GM23338 (cell line): ENCODE measurements around the gene PDE3B. TPM values are rescaled to one million over a fixed set of nuclear protein-coding genes. Genes with fewer than 3 reads are reported as not detected.

Source experiments
- ATAC-seq: fragments of 200-7000 bp; cut with Tn5 transposase; 3 replicates; pipeline ENCODE4 v1.9.1; 2020
- DNase-seq: peaks from one replicate; pipeline ENCODE4 v3.0.0-alpha.2; 2015; ENCODE audit warnings: low spot score
- H2AFZ ChIP-seq: fragments of 200-600 bp; sonication (generic); 2 replicates; pipeline ENCODE4 v1.8.0; 2016; ENCODE audit warnings: antibody characterized with exemption, mild to moderate bottlenecking, moderate library complexity
- H3F3A ChIP-seq: fragments of 200-600 bp; sonication (generic); replicated peaks from 2 replicates; pipeline ENCODE4 v1.8.0; 2017; ENCODE audit warnings: antibody characterized with exemption, mixed run types, low read depth
- H3K27ac ChIP-seq: fragments of 200-600 bp; sonication (generic); 2 replicates; pipeline ENCODE4 v1.6.1; 2016; ENCODE audit warnings: low read depth
- H3K27me3 ChIP-seq: fragments of 200-600 bp; sonication (generic); 2 replicates; pipeline ENCODE4 v1.8.0; 2016; ENCODE audit warnings: mild to moderate bottlenecking, mixed run types, moderate library complexity; ENCODE audit not compliant: insufficient read depth
- H3K36me3 ChIP-seq: fragments of 200-600 bp; sonication (generic); 2 replicates; pipeline ENCODE4 v1.8.0; 2016; ENCODE audit warnings: mild to moderate bottlenecking; ENCODE audit not compliant: insufficient read depth
- H3K4me1 ChIP-seq: fragments of 200-600 bp; sonication (generic); 2 replicates; pipeline ENCODE4 v1.8.0; 2016; ENCODE audit warnings: mild to moderate bottlenecking, moderate library complexity; ENCODE audit not compliant: insufficient read depth
- H3K4me2 ChIP-seq: fragments of 200-600 bp; sonication (generic); 2 replicates; pipeline ENCODE4 v1.7.1; 2017; ENCODE audit warnings: mixed run types
- H3K4me3 ChIP-seq: fragments of 200-600 bp; sonication (generic); 2 replicates; pipeline ENCODE4 v1.6.1; 2016; ENCODE audit warnings: mixed run types
- H3K79me2 ChIP-seq: fragments of 200-600 bp; sonication (generic); replicated peaks from 2 replicates; pipeline ENCODE4 v1.8.0; 2017; ENCODE audit warnings: mild to moderate bottlenecking; ENCODE audit not compliant: insufficient read depth
- H3K9me2 ChIP-seq: fragments of 200-600 bp; sonication (generic); 2 replicates; pipeline ENCODE4 v1.8.0; 2017; ENCODE audit not compliant: insufficient read depth
- H4K20me1 ChIP-seq: fragments of 200-600 bp; sonication (generic); replicated peaks from 2 replicates; pipeline ENCODE4 v1.8.0; 2017; ENCODE audit warnings: mild to moderate bottlenecking; ENCODE audit not compliant: insufficient read depth
- H3K27ac Mint-ChIP-seq: 2 replicates; pipeline ENCODE4 v1.8.0; 2020; ENCODE audit warnings: inconsistent platforms, mild to moderate bottlenecking, moderate library complexity, mixed read lengths
- H3K27me3 Mint-ChIP-seq: 3 replicates; pipeline ENCODE4 v1.8.0; 2022; ENCODE audit warnings: low read depth, mild to moderate bottlenecking, moderate library complexity, mixed read lengths, inconsistent platforms; ENCODE audit not compliant: insufficient read depth, poor library complexity
- H3K36me3 Mint-ChIP-seq: 3 replicates; pipeline ENCODE4 v1.8.0; 2021; ENCODE audit warnings: low read depth, mild to moderate bottlenecking, inconsistent platforms, moderate library complexity, mixed read lengths
- H3K4me1 Mint-ChIP-seq: 3 replicates; pipeline ENCODE4 v1.8.0; 2020; ENCODE audit warnings: mild to moderate bottlenecking, inconsistent platforms, mixed read lengths
- H3K4me3 Mint-ChIP-seq: 3 replicates; pipeline ENCODE4 v1.8.0; 2021; ENCODE audit warnings: moderate library complexity, mild to moderate bottlenecking, inconsistent platforms, mixed read lengths
- H3K9me3 Mint-ChIP-seq: 3 replicates; pipeline ENCODE4 v1.8.0; 2020; ENCODE audit warnings: moderate library complexity, mild to moderate bottlenecking, inconsistent platforms, mixed read lengths
- CREB1 ChIP-seq: fragments of 250-450 bp; sonication (Bioruptor Pico); IDR thresholded peaks from 2 replicates; pipeline ENCODE4 v1.5.0; 2020; ENCODE audit warnings: low read depth, mild to moderate bottlenecking, moderate library complexity
- ETS1 ChIP-seq: IDR thresholded peaks from 2 replicates; pipeline ENCODE4 v1.6.1; 2016; ENCODE audit warnings: antibody characterized with exemption
- EZH2 ChIP-seq: fragments of 200-600 bp; sonication (generic); IDR thresholded peaks from one replicate; pipeline ENCODE4 v1.8.0; 2017; ENCODE audit warnings: antibody characterized with exemption, mild to moderate bottlenecking, low read depth; ENCODE audit not compliant: unreplicated experiment
- EZH2phosphoT487 ChIP-seq: fragments of 200-600 bp; sonication (generic); IDR thresholded peaks from one replicate; pipeline ENCODE4 v1.8.1; 2018; ENCODE audit warnings: antibody characterized with exemption; ENCODE audit not compliant: unreplicated experiment
- JUNB ChIP-seq: IDR thresholded peaks from one replicate; pipeline ENCODE4 v1.6.1; 2016; ENCODE audit warnings: antibody characterized with exemption; ENCODE audit not compliant: unreplicated experiment
- REST ChIP-seq: IDR thresholded peaks from one replicate; pipeline ENCODE4 v1.6.1; 2018; ENCODE audit warnings: antibody characterized with exemption; ENCODE audit not compliant: unreplicated experiment
- STAT1 ChIP-seq: IDR thresholded peaks from one replicate; pipeline ENCODE4 v1.6.1; 2016; ENCODE audit warnings: antibody characterized with exemption; ENCODE audit not compliant: unreplicated experiment
- ZNF114 ChIP-seq: fragments of 250-450 bp; sonication (Bioruptor Pico); IDR thresholded peaks from 2 replicates; pipeline ENCODE4 v1.5.0; 2020; ENCODE audit warnings: mild to moderate bottlenecking, moderate library complexity
- polyA plus RNA-seq: library from polyadenylated mRNA; unstranded; fragments of >200 nt; fragmentation: Nextera tagmentation; extraction: Ambion mirVana; gene quantifications from 2 replicates; pipeline ENCODE4 v1.2.1, GENCODE V29; 2016
- total RNA-seq: library from RNA; depleted of rRNA; stranded (reverse); fragments of >200 nt; shearing (Covaris generic); gene quantifications from 2 replicates; pipeline ENCODE4 v1.2.3, GENCODE V29; 2014

Gene PDE3B
- total and polyA plus RNA-seq, 2 experiments from 2014 or later, result 4.3 to 21.3 TPM

- TF ChIP-seq ETS1 (no peak), REST (no peak), JUNB (no peak), ZNF114 (CRISPR knock-in tag) (no peak), EZH2phosphoT487 (no peak), EZH2 (no peak), STAT1 (no peak)
These were observed 263.4 kb downstream of the PDE3B start (continued) for GRCh38 chr11:14906993-14907392.

- no peak overlapping the region for H2AFZ ChIP-seq
- Mint-ChIP-seq H3K27ac (no peak overlapping the region), H3K4me3 (no peak overlapping the region)
- TF ChIP-seq REST (no peak), EZH2phosphoT487 (no peak), ETS1 (no peak), CREB1 (no peak)
These were observed 264.0 kb downstream of the PDE3B start for GRCh38 chr11:14907411-14908213.

More at GRCh38 chr11:14907411-14908213, 264.0 kb downstream of the PDE3B start:
- Histone ChIP-seq H3K4me1 (no peaks in the 10 kb centered on the region), H3K36me3 (no peaks in the 10 kb centered on the region), H3F3A (no peaks in the 10 kb centered on the region; the same call in 1 of the 2 replicates), H3K4me2 (no peak overlapping the region), H3K27me3 (peaks cover 11% of the 10 kb centered on the region), H3K4me3 (no peak overlapping the region), H3K27ac (no peak overlapping the region), H3K9me2 (no peaks in the 10 kb centered on the region), H4K20me1 (no peaks in the 10 kb centered on the region), H3K79me2 (no peaks in the 10 kb centered on the region)
- Mint-ChIP-seq H3K9me3 (no peaks in the 10 kb centered on the region), H3K27me3 (peaks cover 20% of the 10 kb centered on the region), H3K4me1 (peaks cover 16% of the 10 kb centered on the region), H3K36me3 (no peaks in the 10 kb centered on the region)
- ATAC-seq (peak; percentile 63), DNase-seq (peak; percentile 82)
